IMR-90 (cell line): ENCODE results near the gene GPR21. TPM values are rescaled to one million over a fixed set of nuclear protein-coding genes. Genes with fewer than 3 reads are reported as not detected.

ENCODE experiments used
- ATAC-seq: fragments of 200-7000 bp; cut with Tn5 transposase; 2 replicates; pipeline ENCODE4 v1.9.1; 2020; ENCODE audit warnings: low read depth, mild to moderate bottlenecking, moderate library complexity
- BruUV-seq: library from RNA; stranded (reverse); fragments of 400-500 nt; replicated peaks from 2 replicates; lab custom pipeline; 2021; lab: Mats Ljungman, UMichigan
- CTCF ChIA-PET: fragments of 300-600 bp; formaldehyde crosslinking; extraction: SDS; loops from one replicate; lab custom pipeline; 2021; ENCODE audit warnings: antibody characterized with exemption; lab: Yijun Ruan, JAX
- POLR2A ChIA-PET: fragments of 300-600 bp; sonication (Branson Sonifier 250); formaldehyde crosslinking; loops from one replicate; lab custom pipeline; 2022; ENCODE audit warnings: antibody characterized with exemption; ENCODE audit not compliant: unreplicated experiment; lab: Charles Lee
- DNase-seq: peaks from one replicate; pipeline ENCODE4 v3.0.0; 2013
- H2AFZ ChIP-seq: replicated peaks from 2 replicates; pipeline ENCODE3; 2013; ENCODE audit warnings: low read length, mild to moderate bottlenecking; ENCODE audit not compliant: poor library complexity
- H2AK5ac ChIP-seq: 2 replicates; pipeline ENCODE4 v1.6.1; 2013; ENCODE audit warnings: low read depth, low read length, inconsistent platforms
- H2AK9ac ChIP-seq: replicated peaks from 2 replicates; pipeline ENCODE3; 2013; ENCODE audit warnings: mild to moderate bottlenecking, low read depth, low read length, moderate library complexity; ENCODE audit not compliant: poor library complexity
- H2BK120ac ChIP-seq: 2 replicates; pipeline ENCODE4 v1.6.1; 2013; ENCODE audit warnings: low read depth, low read length, inconsistent platforms
- H2BK15ac ChIP-seq: 3 replicates; pipeline ENCODE4 v1.6.1; 2013; ENCODE audit warnings: low read depth, low read length, inconsistent platforms
- H2BK20ac ChIP-seq: 2 replicates; pipeline ENCODE4 v1.6.1; 2013; ENCODE audit warnings: low read depth, mild to moderate bottlenecking, inconsistent platforms, low read length, moderate library complexity
- H2BK5ac ChIP-seq: 2 replicates; pipeline ENCODE4 v1.6.1; 2013; ENCODE audit warnings: mild to moderate bottlenecking, low read depth, low read length, inconsistent platforms; ENCODE audit not compliant: poor library complexity, severe bottlenecking
- H3K14ac ChIP-seq: replicated peaks from 2 replicates; pipeline ENCODE4 v1.6.1; 2013; ENCODE audit warnings: low read depth, low read length, inconsistent platforms
- H3K18ac ChIP-seq: 2 replicates; pipeline ENCODE4 v1.6.1; 2013; ENCODE audit warnings: low read depth, low read length, control low read depth
- H3K23ac ChIP-seq: 2 replicates; pipeline ENCODE4 v1.6.1; 2013; ENCODE audit warnings: low read depth, low read length, inconsistent platforms
- H3K27ac ChIP-seq: 2 replicates; pipeline ENCODE4 v1.5.1; 2013; ENCODE audit warnings: mild to moderate bottlenecking, control low read depth, low read length; ENCODE audit not compliant: insufficient read depth
- H3K27me3 ChIP-seq: 2 replicates; pipeline ENCODE4 v1.6.1; 2013; ENCODE audit warnings: low read length; ENCODE audit not compliant: control insufficient read depth, insufficient read depth
- H3K36me3 ChIP-seq: 2 replicates; pipeline ENCODE4 v1.6.1; 2013; ENCODE audit warnings: low read length, mixed read lengths; ENCODE audit not compliant: control insufficient read depth, insufficient read depth
- H3K4ac ChIP-seq: 2 replicates; pipeline ENCODE4 v1.6.1; 2013; ENCODE audit warnings: low read depth, low read length, inconsistent platforms
- H3K4me1 ChIP-seq: 2 replicates; pipeline ENCODE4 v1.6.1; 2013; ENCODE audit warnings: low read length, mixed read lengths; ENCODE audit not compliant: control insufficient read depth, insufficient read depth
- H3K4me2 ChIP-seq: 2 replicates; pipeline ENCODE4 v1.6.1; 2013; ENCODE audit warnings: low read depth, mild to moderate bottlenecking, control low read depth, low read length, moderate library complexity
- H3K4me3 ChIP-seq: 2 replicates; pipeline ENCODE4 v1.5.1; 2013; ENCODE audit warnings: low read depth, mild to moderate bottlenecking, control low read depth, low read length, moderate library complexity; ENCODE audit not compliant: insufficient read depth
- H3K56ac ChIP-seq: 2 replicates; pipeline ENCODE4 v1.6.1; 2013; ENCODE audit warnings: low read length, inconsistent platforms; ENCODE audit not compliant: insufficient read depth; ENCODE audit errors: extremely low read depth
- H3K79me1 ChIP-seq, 2 experiments: 2 replicates each; pipeline ENCODE4 v1.6.1; 2013; ENCODE audit warnings: low read length in 2 of 2, inconsistent platforms in 1 of 2, low read depth in 1 of 2
- H3K9ac ChIP-seq: 2 replicates; pipeline ENCODE4 v1.6.1; 2013; ENCODE audit warnings: low read depth, low read length, control low read depth
- H3K9me1 ChIP-seq: 2 replicates; pipeline ENCODE4 v1.6.1; 2013; ENCODE audit warnings: low read length, inconsistent platforms; ENCODE audit not compliant: insufficient read depth
- H3K9me3 ChIP-seq: 2 replicates; pipeline ENCODE4 v1.6.1; 2013; ENCODE audit warnings: low read length; ENCODE audit not compliant: control insufficient read depth, insufficient read depth
- H4K20me1 ChIP-seq: 2 replicates; pipeline ENCODE4 v1.6.1; 2013; ENCODE audit warnings: low read length, inconsistent platforms; ENCODE audit not compliant: insufficient read depth
- H4K5ac ChIP-seq: 2 replicates; pipeline ENCODE4 v1.6.1; 2013; ENCODE audit warnings: mild to moderate bottlenecking, low read depth, low read length, control low read depth
- H4K8ac ChIP-seq, 2 experiments: 2 replicates each; pipeline ENCODE4 v1.6.1; 2013; ENCODE audit warnings: low read depth in 2 of 2, low read length in 2 of 2, control low read depth in 1 of 2, inconsistent platforms in 1 of 2
- H4K91ac ChIP-seq: 2 replicates; pipeline ENCODE4 v1.6.1; 2013; ENCODE audit warnings: low read depth, low read length, inconsistent platforms; ENCODE audit not compliant: insufficient read depth
- MAZ ChIP-seq: IDR thresholded peaks from 2 replicates; pipeline ENCODE4 v1.6.1; 2012; ENCODE audit warnings: low read depth, mild to moderate bottlenecking, low read length, improper control_type of control experiment, moderate library complexity, borderline replicate concordance
- MXI1 ChIP-seq: IDR thresholded peaks from 2 replicates; pipeline ENCODE4 v1.6.1; 2012; ENCODE audit warnings: low read depth, mild to moderate bottlenecking, low read length, moderate library complexity, borderline replicate concordance
- POLR2A ChIP-seq: IDR thresholded peaks from 2 replicates; pipeline ENCODE4 v1.6.1; 2012; ENCODE audit warnings: mild to moderate bottlenecking, low read depth, low read length
- RCOR1 ChIP-seq: IDR thresholded peaks from 2 replicates; pipeline ENCODE4 v1.6.1; 2012; ENCODE audit warnings: mild to moderate bottlenecking, low read length, improper control_type of control experiment; ENCODE audit not compliant: insufficient replicate concordance
- WGBS, 2 experiments: methylation state at CpG; one replicate each; pipeline versions ENCODE4 v1.1.5 to v1.1.7; 2013; ENCODE audit warnings: missing lambda C conversion rate in 2 of 2; ENCODE audit not compliant: insufficient read length in 1 of 2; ENCODE audit errors: extremely low coverage in 2 of 2; 5-methylcytosine and 5-hydroxymethylcytosine counted together
- dilution Hi-C: fragments of 300-500 bp; cut with HindIII; formaldehyde crosslinking; loops from one replicate; pipeline ENCODE4 v1.14.3; 2018; ENCODE audit warnings: low sequenced_read_pairs; ENCODE audit not compliant: unreplicated experiment
- in situ Hi-C: fragments of 300-500 bp; cut with MboI; formaldehyde crosslinking; loops from 3 replicates; pipeline ENCODE4 v1.14.3; 2019; ENCODE audit warnings: low sequenced_read_pairs, inconsistent platforms, mixed read lengths
- intact Hi-C: fragments of 100-400 bp; cut with micrococcal nuclease; formaldehyde crosslinking; loops from 2 replicates; pipeline ENCODE4 v1.10.0; 2022
- polyA plus RNA-seq, 3 experiments: library from polyadenylated mRNA; depleted of rRNA; stranded (reverse); fragments of >200 nt; gene quantifications; 2 replicates each; pipeline ENCODE4 v1.2.3, GENCODE V29; 2012; ENCODE audit warnings: low replicate concordance in 1 of 3
- total RNA-seq: library from RNA; depleted of rRNA; stranded (reverse); fragments of >200 nt; gene quantifications from 2 replicates; pipeline ENCODE4 v1.2.3, GENCODE V29; 2012
- TF ChIP-seq, protein P1 (sequence below): fragments of 150-350 bp; IDR thresholded peaks from 2 replicates; pipeline ENCODE4 v1.6.1; 2016; ENCODE audit warnings: low read depth, mild to moderate bottlenecking, low read length, moderate library complexity, borderline replicate concordance

The GPR21 gene
- total and polyA plus RNA-seq, 2 of the 4 experiments (the other 2 are of a cell fraction) = 0.90 TPM; not detected in 1

DNA sequence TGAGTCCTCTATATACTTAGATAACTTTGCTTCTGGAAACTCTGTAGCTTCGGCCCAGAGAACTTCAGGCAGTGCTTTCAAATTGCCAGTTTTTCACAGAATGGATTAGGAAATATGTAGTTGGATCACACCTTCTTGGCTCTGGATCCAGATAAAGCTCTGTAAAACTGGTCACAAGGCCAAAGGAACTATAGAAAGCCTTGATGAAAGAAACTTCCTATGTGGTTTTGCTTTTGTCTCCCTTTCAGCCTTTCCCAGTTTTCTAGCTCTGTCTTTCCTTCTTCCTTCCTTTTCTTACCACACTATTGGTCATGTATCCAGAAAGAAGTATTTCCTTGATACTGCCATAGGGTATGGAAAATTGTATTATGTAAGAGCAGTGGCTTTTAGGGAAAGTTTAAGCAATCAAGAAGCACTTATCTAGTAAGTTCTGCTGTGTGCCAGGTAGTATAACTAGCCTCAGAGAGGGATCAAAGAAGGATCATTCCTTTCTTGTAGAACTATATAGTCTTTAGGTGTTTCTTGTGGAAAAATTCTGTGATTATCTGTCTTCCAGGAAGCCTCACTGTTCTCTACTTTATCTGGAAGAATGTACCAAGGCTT is 6.3 kb downstream of the GPR21 start:
- Histone ChIP-seq H3K23ac (no peak overlapping the region), H4K20me1 (no peaks in the 10 kb centered on the region), H3K27ac (no peak overlapping the region), H2BK5ac (no peak overlapping the region), H3K4me2 (no peak overlapping the region), H3K36me3 (peaks cover 8% of the 10 kb centered on the region), H3K9ac (no peak overlapping the region), H3K9me3 (peaks cover 2% of the 10 kb centered on the region), H4K8ac (no peak overlapping the region), H4K91ac (no peak overlapping the region), H3K4me1 (peaks cover 2% of the 10 kb centered on the region), H2BK15ac (no peak overlapping the region; the same call in 2 of the 3 replicates), H2BK120ac (peak overlapping the region; percentile 3; the same call in 1 of the 2 replicates), H2AK5ac (no peak overlapping the region), H3K79me1 (peaks cover 11 to 18% of the 10 kb centered on the region in 2 experiments; a peak in 3 of 4 replicates), H4K5ac (peak overlapping the region; percentile 42; the same call in 1 of the 2 replicates), H2AK9ac (no peak overlapping the region), H3K14ac (no peak overlapping the region), H3K4ac (no peak overlapping the region), H3K27me3 (no peaks in the 10 kb centered on the region), H3K4me3 (no peak overlapping the region), H2AFZ (no peak overlapping the region), H2BK20ac (no peak overlapping the region), H3K56ac (no peak overlapping the region), H3K9me1 (0 out of 2 replicates have a peak, but pooled peaks cover 5% of the 10 kb centered on the region), H3K18ac (peak overlapping the region; percentile 33; the same call in 1 of the 2 replicates)
- no TSS peak for BruUV-seq
- WGBS, 2 experiments = no CpG with 5 or more reads among the region's 1 CpG
- in situ Hi-C loops (no loop called here), dilution Hi-C loops (no loop called here), intact Hi-C loops (no loop called here)
- ChIA-PET CTCF (interaction anchor here (0.5 to 1.1 kb wide), 3 partner anchors 10 to 244 kb away, joined by 3 read pairs; no protein-coding TSS in a partner anchor), POLR2A (no interaction called here)
- ATAC-seq (no peak), DNase-seq (no peak)
- TF ChIP-seq POLR2A = no peak
- TF ChIP-seq RCOR1 = no peak
- TF ChIP-seq, protein P1, sequence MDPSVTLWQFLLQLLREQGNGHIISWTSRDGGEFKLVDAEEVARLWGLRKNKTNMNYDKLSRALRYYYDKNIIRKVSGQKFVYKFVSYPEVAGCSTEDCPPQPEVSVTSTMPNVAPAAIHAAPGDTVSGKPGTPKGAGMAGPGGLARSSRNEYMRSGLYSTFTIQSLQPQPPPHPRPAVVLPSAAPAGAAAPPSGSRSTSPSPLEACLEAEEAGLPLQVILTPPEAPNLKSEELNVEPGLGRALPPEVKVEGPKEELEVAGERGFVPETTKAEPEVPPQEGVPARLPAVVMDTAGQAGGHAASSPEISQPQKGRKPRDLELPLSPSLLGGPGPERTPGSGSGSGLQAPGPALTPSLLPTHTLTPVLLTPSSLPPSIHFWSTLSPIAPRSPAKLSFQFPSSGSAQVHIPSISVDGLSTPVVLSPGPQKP = no peak
- TF ChIP-seq MXI1 = no peak
- no peak for TF ChIP-seq MAZ
